Peyer's patch (tissue), 4 donors: ENCODE data around the gene ANO6. TPM values are rescaled to one million over a fixed set of nuclear protein-coding genes. Genes with fewer than 3 reads are reported as not detected.

Experiments
- DNase-seq, 3 donors: peaks; one replicate each; pipeline ENCODE4 v3.0.0-alpha.2; 2017 to 2019
- H3K27ac ChIP-seq, 4 donors: fragments of 200-600 bp; sonication (generic); one replicate each; pipeline ENCODE4 v1.5.1; 2016 to 2019
- H3K27me3 ChIP-seq, 2 donors: fragments of 200-600 bp; sonication (generic); one replicate each; pipeline ENCODE4 v1.5.1; 2019
- H3K36me3 ChIP-seq, 3 donors: fragments of 200-600 bp; sonication (generic); one replicate each; pipeline ENCODE4 v1.5.1; 2016 to 2019
- H3K4me1 ChIP-seq, 4 donors: fragments of 200-600 bp; sonication (generic); one replicate each; pipeline ENCODE4 v1.5.1; 2016 to 2019
- H3K4me3 ChIP-seq, 4 donors: fragments of 200-600 bp; sonication (generic); 1 replicate in 3 of 4; 2 replicates in 1 of 4; pipeline ENCODE4 v1.5.1; 2016 to 2019; ENCODE audit warnings: mild to moderate bottlenecking in 1 of 4
- H3K9me3 ChIP-seq, 4 donors: fragments of 200-600 bp; sonication (generic); one replicate each; pipeline ENCODE4 v1.5.1; 2016 to 2019; ENCODE audit warnings: mild to moderate bottlenecking in 1 of 4
- POLR2A ChIP-seq, 2 donors: fragments of 450-650 bp; IDR thresholded peaks; one replicate each; pipeline ENCODE4 v1.5.1; 2017; ENCODE audit warnings: antibody characterized with exemption in 2 of 2, mild to moderate bottlenecking in 2 of 2, moderate library complexity in 2 of 2
- total RNA-seq, 4 donors: library from RNA; depleted of rRNA; stranded (reverse); fragments of >200 nt; gene quantifications; one replicate each; pipeline ENCODE4 v1.1.0, GENCODE V29; 2016
- TF ChIP-seq, protein P1 (sequence below), 6 experiments: fragments of 450-650 bp in 4 of 6; fragments of 200-600 bp in 2 of 6; sonication (generic) in 1 of 6; IDR thresholded peaks; one replicate each; pipeline ENCODE4 v1.5.1; 2017 to 2019; ENCODE audit warnings: antibody characterized with exemption in 6 of 6, mild to moderate bottlenecking in 3 of 6, moderate library complexity in 1 of 6

The ANO6 gene
- total RNA-seq, 4 donors from 2014 or later: 28.9 to 93.3 (median 57.5) TPM

DNA sequence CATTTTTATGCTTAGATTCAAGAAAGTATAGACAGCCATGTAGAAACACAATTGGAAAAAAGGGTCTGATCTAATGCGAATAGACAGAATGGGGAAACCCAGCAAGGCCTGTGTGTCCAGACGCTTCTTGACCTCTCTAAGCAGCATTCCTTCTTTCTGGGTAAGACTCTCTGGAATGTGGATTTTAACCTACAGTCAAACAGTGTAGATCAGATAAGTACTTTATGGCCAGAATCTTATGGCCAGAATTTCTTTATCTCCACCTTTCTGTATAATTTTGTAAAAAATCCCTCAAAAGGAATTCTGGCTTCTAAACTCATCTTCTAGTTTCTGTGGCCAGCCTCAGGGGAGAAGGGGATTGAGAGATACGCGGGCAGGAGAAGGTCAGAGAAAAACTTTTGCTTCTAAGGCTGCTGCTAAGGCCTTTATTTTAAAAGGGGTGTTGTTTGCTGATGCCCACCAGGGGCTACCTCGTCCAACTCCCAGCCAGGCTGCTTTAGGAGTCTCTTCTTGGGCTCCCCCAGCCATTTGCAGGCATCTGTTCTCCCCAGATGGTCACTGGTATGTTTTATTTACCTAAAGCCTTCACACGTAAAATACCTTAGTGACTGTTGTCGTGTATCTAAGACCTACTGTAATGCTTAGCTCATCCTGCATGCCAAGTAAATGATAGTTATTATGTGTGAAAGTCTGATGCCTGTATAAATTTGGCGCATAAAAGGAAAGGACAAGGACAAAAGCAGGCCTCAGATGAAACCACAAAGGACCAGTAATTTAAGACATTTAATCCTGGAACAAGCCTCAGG, 68.4 kb downstream of the ANO6 start:
- H3K9me3 ChIP-seq: no peaks in the 10 kb centered on the region
- H3K4me3 ChIP-seq: no peak overlapping the region
- TF ChIP-seq POLR2A (IDR thresholded peaks at IDR 0.05): no peak
- TF ChIP-seq, protein P1, sequence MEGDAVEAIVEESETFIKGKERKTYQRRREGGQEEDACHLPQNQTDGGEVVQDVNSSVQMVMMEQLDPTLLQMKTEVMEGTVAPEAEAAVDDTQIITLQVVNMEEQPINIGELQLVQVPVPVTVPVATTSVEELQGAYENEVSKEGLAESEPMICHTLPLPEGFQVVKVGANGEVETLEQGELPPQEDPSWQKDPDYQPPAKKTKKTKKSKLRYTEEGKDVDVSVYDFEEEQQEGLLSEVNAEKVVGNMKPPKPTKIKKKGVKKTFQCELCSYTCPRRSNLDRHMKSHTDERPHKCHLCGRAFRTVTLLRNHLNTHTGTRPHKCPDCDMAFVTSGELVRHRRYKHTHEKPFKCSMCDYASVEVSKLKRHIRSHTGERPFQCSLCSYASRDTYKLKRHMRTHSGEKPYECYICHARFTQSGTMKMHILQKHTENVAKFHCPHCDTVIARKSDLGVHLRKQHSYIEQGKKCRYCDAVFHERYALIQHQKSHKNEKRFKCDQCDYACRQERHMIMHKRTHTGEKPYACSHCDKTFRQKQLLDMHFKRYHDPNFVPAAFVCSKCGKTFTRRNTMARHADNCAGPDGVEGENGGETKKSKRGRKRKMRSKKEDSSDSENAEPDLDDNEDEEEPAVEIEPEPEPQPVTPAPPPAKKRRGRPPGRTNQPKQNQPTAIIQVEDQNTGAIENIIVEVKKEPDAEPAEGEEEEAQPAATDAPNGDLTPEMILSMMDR (IDR thresholded peaks at IDR 0.05): no peak
- no peaks in the 10 kb centered on the region for H3K27me3 ChIP-seq
- H3K27ac ChIP-seq: no peak overlapping the region
- no peaks in the 10 kb centered on the region for H3K36me3 ChIP-seq
- no peak for DNase-seq
- peaks cover 0 to 28% (median 3%) of the 10 kb centered on the region in 4 donors for H3K4me1 ChIP-seq

DNA sequence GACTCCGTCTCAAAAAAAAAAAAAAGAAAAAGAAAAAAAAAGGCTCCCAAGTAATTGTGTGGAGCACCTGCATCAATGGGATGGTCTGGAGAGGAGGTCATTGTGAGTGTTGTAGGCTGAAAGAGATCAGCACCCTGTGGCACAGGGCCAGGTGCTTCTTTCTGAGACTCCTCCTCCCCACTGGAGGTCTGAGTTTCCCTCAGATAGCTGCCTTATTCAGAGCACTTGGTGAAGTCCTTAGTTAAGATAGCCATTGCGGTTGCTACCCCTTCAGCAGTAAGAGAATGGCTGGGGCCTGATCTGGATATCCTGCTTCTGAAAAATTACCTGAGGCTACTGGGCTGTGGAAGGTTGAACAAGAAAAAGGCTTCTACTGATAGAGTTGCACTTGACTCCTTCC, 69.8 kb downstream of the ANO6 start:
- no peaks in the 10 kb centered on the region for H3K27me3 ChIP-seq
- H3K36me3 ChIP-seq: no peaks in the 10 kb centered on the region
- no peaks in the 10 kb centered on the region for H3K9me3 ChIP-seq
- H3K4me3 ChIP-seq: no peak overlapping the region
- no peak overlapping the region for H3K27ac ChIP-seq
- H3K4me1 ChIP-seq: peaks cover 0 to 28% (median 3%) of the 10 kb centered on the region in 4 donors
- no peak for DNase-seq
- TF ChIP-seq, protein P1 (IDR thresholded peaks at IDR 0.05): no peak
- TF ChIP-seq POLR2A (IDR thresholded peaks at IDR 0.05): no peak

DNA sequence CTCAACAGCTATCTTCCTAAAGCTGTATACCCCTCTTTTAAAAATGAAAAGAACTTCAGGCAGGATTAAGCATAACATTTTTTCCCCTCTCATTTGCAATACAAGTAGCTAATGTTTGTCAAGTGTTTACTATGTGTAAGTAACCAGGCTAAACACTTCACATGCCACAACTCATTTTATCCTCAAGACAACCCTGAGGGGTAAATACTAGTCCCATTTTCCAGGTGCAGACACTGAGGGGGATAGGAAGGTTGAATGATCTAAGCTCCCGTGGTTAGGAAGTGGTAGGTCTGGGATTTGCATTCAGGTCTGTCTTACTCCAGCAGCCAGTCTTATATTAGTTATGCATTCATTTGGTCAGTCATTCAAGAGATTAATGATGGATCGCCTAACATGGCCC, 70.7 kb downstream of the ANO6 start:
- DNase-seq: no peak
- Histone ChIP-seq H3K27ac (no peak overlapping the region), H3K4me3 (no peak overlapping the region), H3K36me3 (no peaks in the 10 kb centered on the region), H3K9me3 (no peaks in the 10 kb centered on the region), H3K27me3 (no peaks in the 10 kb centered on the region), H3K4me1 (peaks cover 0 to 28% (median 3%) of the 10 kb centered on the region in 4 donors)
- TF ChIP-seq, protein P1 (IDR thresholded peaks at IDR 0.05): no peak
- no peak for TF ChIP-seq POLR2A (IDR thresholded peaks at IDR 0.05)

DNA sequence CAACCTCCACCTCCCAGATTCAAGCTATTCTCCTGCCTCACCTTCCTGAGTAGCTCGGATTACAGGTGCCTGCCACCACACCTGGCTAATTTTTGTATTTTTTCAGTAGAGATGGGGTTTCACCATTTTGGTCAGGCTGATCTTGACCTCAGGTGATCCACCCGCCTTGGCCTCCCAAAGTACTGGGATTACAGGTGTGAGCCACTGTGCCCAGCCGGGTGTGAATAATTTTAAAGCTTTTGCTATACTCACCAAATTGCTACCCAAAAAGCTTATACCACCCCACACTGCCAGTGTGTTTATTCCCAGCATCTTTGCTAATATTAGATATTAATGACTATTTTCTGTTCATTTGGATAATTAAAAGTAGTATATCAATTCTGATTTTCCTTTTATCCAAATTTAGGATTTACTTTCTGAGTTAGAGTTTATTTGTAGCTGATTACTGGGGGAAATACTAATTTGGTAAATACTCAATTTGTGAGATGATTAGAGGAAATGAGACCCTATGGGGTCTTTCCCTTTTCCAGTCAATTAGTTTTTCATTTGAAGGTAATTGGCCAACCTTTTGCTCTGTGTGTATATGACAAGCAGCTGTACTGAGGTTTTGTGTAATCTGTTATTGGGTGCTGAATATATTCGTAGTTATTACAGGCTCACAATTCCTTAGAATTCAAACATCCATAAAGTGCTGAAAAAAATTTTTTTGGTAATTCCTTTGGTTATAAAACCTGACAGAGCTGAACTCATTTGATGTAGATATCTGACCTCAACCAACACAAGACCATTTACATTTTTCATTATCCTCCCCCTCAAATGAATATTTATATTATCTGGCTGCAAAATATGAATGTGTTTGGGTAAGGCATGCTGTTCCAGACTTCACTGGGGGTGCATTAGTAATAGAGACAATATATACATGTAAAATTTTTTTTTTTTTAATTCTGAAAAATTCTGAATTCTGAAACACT, 73.6 kb downstream of the ANO6 start:
- Histone ChIP-seq H3K4me1 (peaks cover 0 to 3% (median 1%) of the 10 kb centered on the region in 4 donors), H3K27me3 (no peaks in the 10 kb centered on the region), H3K9me3 (no peaks in the 10 kb centered on the region), H3K4me3 (no peak overlapping the region), H3K27ac (no peak overlapping the region), H3K36me3 (no peaks in the 10 kb centered on the region)
- no peak for TF ChIP-seq POLR2A (IDR thresholded peaks at IDR 0.05)
- TF ChIP-seq, protein P1 (IDR thresholded peaks at IDR 0.05): no peak
- DNase-seq: no peak

DNA sequence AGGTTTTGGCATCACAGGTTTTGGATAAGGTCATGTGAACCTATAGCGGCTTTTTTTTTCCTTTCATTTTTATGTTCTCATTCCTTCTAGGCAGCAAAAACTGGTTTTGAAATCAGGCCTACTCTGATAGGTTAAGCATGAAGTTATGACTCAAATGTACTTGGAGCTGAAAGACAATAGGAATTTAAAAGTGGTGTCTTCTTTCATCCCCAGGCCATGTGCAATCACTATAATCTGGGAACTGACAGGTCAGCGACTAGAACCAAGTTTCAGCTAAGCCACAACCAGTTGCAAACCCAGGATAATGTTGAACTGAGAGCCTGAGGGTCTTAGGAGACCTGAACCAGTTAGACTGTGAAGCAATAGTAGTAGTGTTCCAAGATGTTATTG, 74.3 kb downstream of the ANO6 start:
- Histone ChIP-seq H3K4me1 (no peaks in the 10 kb centered on the region), H3K9me3 (no peaks in the 10 kb centered on the region), H3K27me3 (no peaks in the 10 kb centered on the region), H3K4me3 (no peak overlapping the region), H3K36me3 (no peaks in the 10 kb centered on the region), H3K27ac (no peak overlapping the region)
- no peak for DNase-seq
- TF ChIP-seq POLR2A (IDR thresholded peaks at IDR 0.05): no peak
- TF ChIP-seq, protein P1 (IDR thresholded peaks at IDR 0.05): no peak
